B cell (primary cell): Measurements from ENCODE around the gene AKIP1. TPM values are rescaled to one million over a fixed set of nuclear protein-coding genes. Genes with fewer than 3 reads are reported as not detected.
"Not testable (repeated sequence)": the region's sequence is repeated elsewhere in the genome, so short reads cannot be mapped to it uniquely, and the experiment has no call there.

Source experiments
- ATAC-seq: fragments of 200-7000 bp; cut with Tn5 transposase; one replicate; pipeline ENCODE4 v1.10.0; 2021; ENCODE audit warnings: low read depth, mild to moderate bottlenecking, moderate number of reproducible peaks, moderate library complexity
- CTCF ChIA-PET: fragments of 350-600 bp; sonication (Branson Sonifier 250); formaldehyde crosslinking; loops from one replicate; lab custom pipeline; 2021; ENCODE audit warnings: antibody characterized with exemption, inconsistent platforms; lab: Charles Lee
- POLR2A ChIA-PET: fragments of 350-600 bp; sonication (Branson Sonifier 250); formaldehyde crosslinking; loops from one replicate; lab custom pipeline; 2021; ENCODE audit warnings: antibody characterized with exemption; lab: Charles Lee
- DNase-seq: peaks from one replicate; pipeline ENCODE4 v3.0.0; 2013
- H2AFZ ChIP-seq: 2 replicates; pipeline ENCODE4 v1.6.1; 2012; ENCODE audit warnings: mild to moderate bottlenecking, low read depth, low read length; ENCODE audit not compliant: insufficient read depth, poor library complexity, severe bottlenecking
- H3K27ac ChIP-seq, 2 donors: 1 replicate in 1 of 2; 2 replicates in 1 of 2; pipeline ENCODE4 v1.5.1; 2012 to 2013; ENCODE audit warnings: low read length in 2 of 2, mild to moderate bottlenecking in 2 of 2, moderate library complexity in 1 of 2
- H3K27me3 ChIP-seq, 4 experiments: fragments of 200-600 bp in 1 of 4; sonication (generic) in 1 of 4; replicated peaks in 1 of 4; 1 replicate in 2 of 4; 2 replicates in 2 of 4; pipeline versions ENCODE4 v1.6.1 to v1.7.0; 2013 to 2016; ENCODE audit warnings: low read length in 3 of 4, mild to moderate bottlenecking in 2 of 4, mixed read lengths in 1 of 4, moderate library complexity in 1 of 4; ENCODE audit not compliant: insufficient read depth in 4 of 4, control insufficient read depth in 3 of 4; ENCODE audit errors: control extremely low read depth in 1 of 4
- H3K36me3 ChIP-seq, 2 experiments: replicated peaks in 1 of 2; 1 replicate in 1 of 2; 2 replicates in 1 of 2; pipeline versions ENCODE4 v1.6.1 to v1.7.1; 2013; ENCODE audit warnings: low read length in 1 of 2; ENCODE audit not compliant: insufficient read depth in 2 of 2, control insufficient read depth in 1 of 2; ENCODE audit errors: control extremely low read depth in 1 of 2, extremely low read depth in 1 of 2
- H3K4me1 ChIP-seq, 2 donors: fragments of 200-600 bp in 1 of 2; sonication (generic) in 1 of 2; 1 replicate in 1 of 2; 2 replicates in 1 of 2; pipeline versions ENCODE4 v1.5.1 to v1.6.1; 2013 to 2017; ENCODE audit warnings: low read length in 2 of 2; ENCODE audit not compliant: control insufficient read depth in 2 of 2, insufficient read depth in 2 of 2
- H3K4me2 ChIP-seq: replicated peaks from 2 replicates; pipeline ENCODE3; 2012; ENCODE audit warnings: mild to moderate bottlenecking, low read depth, low read length; ENCODE audit not compliant: poor library complexity, severe bottlenecking
- H3K4me3 ChIP-seq, 5 experiments: fragments of 200-600 bp in 1 of 5; sonication (generic) in 1 of 5; 1 replicate in 3 of 5; 2 replicates in 2 of 5; pipeline versions ENCODE4 v1.5.1 to v1.7.0; 2011 to 2016; ENCODE audit warnings: low read length in 4 of 5, mild to moderate bottlenecking in 4 of 5, low read depth in 2 of 5, control low read depth in 1 of 5, moderate library complexity in 1 of 5; ENCODE audit not compliant: insufficient read depth in 1 of 5; ENCODE audit errors: control extremely low read depth in 1 of 5, extremely low read depth in 1 of 5
- H3K79me2 ChIP-seq: fragments of 200-600 bp; sonication (generic); one replicate; pipeline ENCODE4 v1.6.0; 2016; ENCODE audit warnings: low read length; ENCODE audit not compliant: control insufficient read depth, insufficient read depth
- H3K9ac ChIP-seq: fragments of 200-600 bp; sonication (generic); 2 replicates; pipeline ENCODE4 v1.6.1; 2017; ENCODE audit warnings: mild to moderate bottlenecking, low read length, moderate library complexity
- H3K9me3 ChIP-seq, 3 donors: one replicate each; pipeline versions ENCODE4 v1.6.1 to v1.7.1; 2013; ENCODE audit warnings: low read length in 2 of 3; ENCODE audit not compliant: control insufficient read depth in 2 of 3, insufficient read depth in 1 of 3; ENCODE audit errors: control extremely low read depth in 1 of 3
- H4K20me1 ChIP-seq: 2 replicates; pipeline ENCODE4 v1.6.0; 2012; ENCODE audit warnings: mild to moderate bottlenecking, low read length; ENCODE audit not compliant: insufficient read depth, control insufficient read depth, poor library complexity, severe bottlenecking
- H3K27ac Mint-ChIP-seq: one replicate; pipeline ENCODE4 v1.8.0; 2021; ENCODE audit warnings: mixed read lengths
- H3K27me3 Mint-ChIP-seq: one replicate; pipeline ENCODE4 v1.8.0; 2021; ENCODE audit warnings: mixed read lengths
- H3K4me1 Mint-ChIP-seq: one replicate; pipeline ENCODE4 v1.8.0; 2021; ENCODE audit warnings: mixed read lengths
- H3K4me3 Mint-ChIP-seq: one replicate; pipeline ENCODE4 v1.8.0; 2021; ENCODE audit warnings: mixed read lengths
- H3K9me3 Mint-ChIP-seq: one replicate; pipeline ENCODE4 v1.8.0; 2022; ENCODE audit warnings: mixed read lengths; ENCODE audit not compliant: insufficient read depth
- EZH2 ChIP-seq: IDR thresholded peaks from 2 replicates; pipeline ENCODE4 v1.6.1; 2012; ENCODE audit warnings: borderline replicate concordance, low read depth, mild to moderate bottlenecking, moderate library complexity, low read length; ENCODE audit not compliant: insufficient read depth, poor library complexity, severe bottlenecking
- WGBS: methylation state at CpG from one replicate; pipeline ENCODE4 v1.1.5; 2013; ENCODE audit warnings: missing lambda C conversion rate; ENCODE audit not compliant: insufficient coverage; 5-methylcytosine and 5-hydroxymethylcytosine counted together
- intact Hi-C: fragments of 100-400 bp; cut with micrococcal nuclease; formaldehyde crosslinking; loops from one replicate; pipeline ENCODE4 v1.10.0; 2022
- polyA plus RNA-seq: library from polyadenylated mRNA; depleted of rRNA; stranded (reverse); fragments of >200 nt; gene quantifications from 2 replicates; pipeline ENCODE4 v1.2.3, GENCODE V29; 2012
- total RNA-seq, 2 donors: library from RNA; stranded (reverse); fragments of 120-200 nt in 1 of 2; gene quantifications; 1 replicate in 1 of 2; 2 replicates in 1 of 2; pipeline versions ENCODE4 v1.2.3 to v1.2.4, GENCODE V29; 2013 to 2022
- TF ChIP-seq, protein P1 (sequence below): fragments of 200-600 bp; IDR thresholded peaks from one replicate; pipeline ENCODE4 v1.8.0; 2022; ENCODE audit warnings: antibody characterized with exemption, mild to moderate bottlenecking

Gene AKIP1
- total and polyA plus RNA-seq, 2 donors (not counting 1 experiment from before 2014, with no cell fraction given), result 2.8 to 10.7 TPM

DNA sequence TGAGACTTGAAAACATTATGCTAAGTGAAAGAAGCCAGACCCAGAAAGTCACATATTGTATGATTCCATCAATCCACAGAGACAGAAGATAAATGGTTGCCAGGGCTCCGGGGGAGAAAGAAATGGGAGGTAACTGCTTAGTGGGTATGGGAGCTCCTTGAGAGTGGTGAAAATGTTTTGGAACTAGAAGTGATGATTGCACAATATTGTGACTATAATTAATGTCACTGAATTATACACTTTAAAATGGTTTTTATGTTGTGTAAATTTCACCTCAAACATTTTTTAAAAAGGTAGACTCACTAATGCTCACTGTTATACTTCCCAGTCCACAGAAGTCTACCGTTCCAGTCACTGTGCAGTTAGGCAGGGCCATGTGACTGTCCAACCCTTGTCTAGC is 32.2 kb upstream of the AKIP1 start:
- H3K79me2 ChIP-seq, result no peaks in the 10 kb centered on the region
- no peak for TF ChIP-seq EZH2
- TF ChIP-seq, protein P1, sequence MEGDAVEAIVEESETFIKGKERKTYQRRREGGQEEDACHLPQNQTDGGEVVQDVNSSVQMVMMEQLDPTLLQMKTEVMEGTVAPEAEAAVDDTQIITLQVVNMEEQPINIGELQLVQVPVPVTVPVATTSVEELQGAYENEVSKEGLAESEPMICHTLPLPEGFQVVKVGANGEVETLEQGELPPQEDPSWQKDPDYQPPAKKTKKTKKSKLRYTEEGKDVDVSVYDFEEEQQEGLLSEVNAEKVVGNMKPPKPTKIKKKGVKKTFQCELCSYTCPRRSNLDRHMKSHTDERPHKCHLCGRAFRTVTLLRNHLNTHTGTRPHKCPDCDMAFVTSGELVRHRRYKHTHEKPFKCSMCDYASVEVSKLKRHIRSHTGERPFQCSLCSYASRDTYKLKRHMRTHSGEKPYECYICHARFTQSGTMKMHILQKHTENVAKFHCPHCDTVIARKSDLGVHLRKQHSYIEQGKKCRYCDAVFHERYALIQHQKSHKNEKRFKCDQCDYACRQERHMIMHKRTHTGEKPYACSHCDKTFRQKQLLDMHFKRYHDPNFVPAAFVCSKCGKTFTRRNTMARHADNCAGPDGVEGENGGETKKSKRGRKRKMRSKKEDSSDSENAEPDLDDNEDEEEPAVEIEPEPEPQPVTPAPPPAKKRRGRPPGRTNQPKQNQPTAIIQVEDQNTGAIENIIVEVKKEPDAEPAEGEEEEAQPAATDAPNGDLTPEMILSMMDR, result no peak
- H2AFZ ChIP-seq, result no peak overlapping the region
- no peaks in the 10 kb centered on the region for H3K9me3 ChIP-seq
- ChIA-PET CTCF (interaction anchor here (0.5 kb wide), 1 partner anchor 669 kb away, joined by 3 read pairs; no protein-coding TSS in a partner anchor), POLR2A (no interaction called here)
- no peak overlapping the region for H3K9ac ChIP-seq
- H3K4me3 ChIP-seq, result no peak overlapping the region
- H3K27ac ChIP-seq, result no peak overlapping the region
- no peak for DNase-seq
- no peaks in the 10 kb centered on the region for H3K36me3 ChIP-seq
- H3K4me1 ChIP-seq, result peaks cover 11 to 12% of the 10 kb centered on the region in 2 donors
- H4K20me1 ChIP-seq, result no peaks in the 10 kb centered on the region
- H3K4me2 ChIP-seq, result no peak overlapping the region
- WGBS, result no CpG with 5 or more reads among the region's 2 CpGs
- Mint-ChIP-seq H3K4me3 (no peak overlapping the region), H3K4me1 (peaks cover 11% of the 10 kb centered on the region), H3K27ac (no peak overlapping the region), H3K27me3 (peaks cover 18% of the 10 kb centered on the region), H3K9me3 (no peaks in the 10 kb centered on the region)
- ATAC-seq, result no peak
- H3K27me3 ChIP-seq, result peaks cover 0 to 3% (median 1%) of the 10 kb centered on the region in 4 experiments
- intact Hi-C loops, result no loop called here

DNA sequence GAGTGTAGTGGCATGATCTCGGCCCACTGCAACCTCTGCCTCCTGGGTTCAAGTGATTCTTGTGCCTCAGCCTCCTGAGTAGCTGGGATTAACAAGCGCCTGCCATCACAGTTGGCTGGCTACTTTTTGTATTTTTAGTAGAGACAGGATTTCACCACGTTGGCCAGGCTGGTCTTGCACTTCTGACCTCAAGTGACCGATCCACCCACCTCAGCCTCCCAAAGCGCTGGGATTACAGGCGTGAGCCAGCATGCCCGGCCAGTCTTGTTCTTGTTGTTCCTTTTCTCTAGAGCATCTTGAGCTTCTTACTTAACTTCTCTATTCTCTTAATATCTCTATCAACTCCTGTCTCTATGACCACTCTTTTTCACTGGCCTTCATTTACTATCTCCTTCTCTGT is 29.4 kb upstream of the AKIP1 start:
- H2AFZ ChIP-seq, DNase-seq, H3K4me1 ChIP-seq, CTCF ChIA-PET, H3K4me2 ChIP-seq, POLR2A ChIA-PET, H4K20me1 ChIP-seq, H3K9me3 Mint-ChIP-seq, H3K27ac ChIP-seq, ATAC-seq, H3K4me3 ChIP-seq, H3K4me3 Mint-ChIP-seq, intact Hi-C loops, H3K27ac Mint-ChIP-seq, H3K27me3 ChIP-seq, H3K4me1 Mint-ChIP-seq, H3K9ac ChIP-seq, H3K79me2 ChIP-seq, H3K9me3 ChIP-seq, H3K36me3 ChIP-seq: not testable (repeated sequence)
- H3K27me3 Mint-ChIP-seq, result peaks cover 24% of the 10 kb centered on the region
- 95% methylated on average over 7 of the region's 7 CpGs for WGBS
